GM12864 (cell line): ENCODE data around the gene C7.

ENCODE experiments used
- DNase-seq: peaks from one replicate; pipeline ENCODE4 v3.0.0-alpha.2; 2011; ENCODE audit warnings: low read depth
- H3K4me3 ChIP-seq: 2 replicates; pipeline ENCODE4 v1.5.1; 2011; ENCODE audit warnings: mild to moderate bottlenecking, low read depth, low read length, control low read depth
- TF ChIP-seq, protein P1 (sequence below): IDR thresholded peaks from 2 replicates; pipeline ENCODE4 v1.5.1; 2011; ENCODE audit warnings: low read depth, mild to moderate bottlenecking, moderate library complexity, low read length, control low read depth, inconsistent platforms; ENCODE audit errors: missing control alignments

The C7 gene

DNA sequence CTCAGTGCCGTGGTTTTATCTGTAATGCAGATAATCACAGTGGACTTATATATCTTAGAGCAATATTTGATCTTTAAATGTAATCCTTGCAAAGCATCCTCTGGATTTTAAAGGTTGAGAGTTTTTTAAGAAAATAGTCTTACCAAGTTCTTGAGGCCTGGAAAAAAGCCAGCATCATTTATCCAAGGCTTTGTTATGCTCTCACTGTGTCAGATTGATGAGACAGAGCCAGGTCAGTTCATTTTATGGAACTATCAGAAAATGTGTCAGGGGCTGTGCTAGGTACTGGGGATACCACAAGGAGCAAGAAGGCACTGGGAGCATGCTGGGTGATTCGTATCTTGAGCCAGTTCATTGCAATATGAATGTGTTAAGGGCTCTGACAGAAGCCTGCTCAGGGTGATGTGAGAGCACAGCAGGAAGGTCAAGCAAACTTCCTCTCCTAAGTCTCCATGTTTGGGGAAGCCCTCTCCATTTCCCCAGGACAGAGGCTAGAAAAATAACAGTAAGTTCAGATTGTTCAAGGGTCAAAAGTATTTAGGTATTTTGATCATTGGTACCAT lies 19.7 kb downstream of the C7 start:
- TF ChIP-seq, protein P1, sequence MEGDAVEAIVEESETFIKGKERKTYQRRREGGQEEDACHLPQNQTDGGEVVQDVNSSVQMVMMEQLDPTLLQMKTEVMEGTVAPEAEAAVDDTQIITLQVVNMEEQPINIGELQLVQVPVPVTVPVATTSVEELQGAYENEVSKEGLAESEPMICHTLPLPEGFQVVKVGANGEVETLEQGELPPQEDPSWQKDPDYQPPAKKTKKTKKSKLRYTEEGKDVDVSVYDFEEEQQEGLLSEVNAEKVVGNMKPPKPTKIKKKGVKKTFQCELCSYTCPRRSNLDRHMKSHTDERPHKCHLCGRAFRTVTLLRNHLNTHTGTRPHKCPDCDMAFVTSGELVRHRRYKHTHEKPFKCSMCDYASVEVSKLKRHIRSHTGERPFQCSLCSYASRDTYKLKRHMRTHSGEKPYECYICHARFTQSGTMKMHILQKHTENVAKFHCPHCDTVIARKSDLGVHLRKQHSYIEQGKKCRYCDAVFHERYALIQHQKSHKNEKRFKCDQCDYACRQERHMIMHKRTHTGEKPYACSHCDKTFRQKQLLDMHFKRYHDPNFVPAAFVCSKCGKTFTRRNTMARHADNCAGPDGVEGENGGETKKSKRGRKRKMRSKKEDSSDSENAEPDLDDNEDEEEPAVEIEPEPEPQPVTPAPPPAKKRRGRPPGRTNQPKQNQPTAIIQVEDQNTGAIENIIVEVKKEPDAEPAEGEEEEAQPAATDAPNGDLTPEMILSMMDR: no peak
- no peak for DNase-seq
- H3K4me3 ChIP-seq: no peak overlapping the region

DNA sequence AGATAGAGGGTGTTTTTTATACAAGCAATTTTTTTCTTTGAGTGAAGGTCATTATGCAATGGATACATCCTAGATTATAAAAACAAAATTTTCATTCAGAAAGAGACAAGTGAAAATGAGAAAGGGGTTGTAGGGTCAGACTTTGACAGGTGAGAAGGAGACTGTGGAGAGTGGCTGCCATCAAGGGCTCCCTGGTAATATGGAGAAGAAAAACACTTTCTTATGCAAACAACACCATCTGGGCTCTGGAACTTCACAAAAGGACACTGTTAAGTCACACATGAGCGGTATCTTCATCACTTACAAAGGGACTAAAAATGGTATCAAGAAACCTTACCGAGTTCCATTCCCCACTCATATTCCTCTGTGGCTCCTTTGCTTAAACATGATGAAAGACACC lies 23.5 kb downstream of the C7 start:
- H3K4me3 ChIP-seq: no peak overlapping the region

DNA sequence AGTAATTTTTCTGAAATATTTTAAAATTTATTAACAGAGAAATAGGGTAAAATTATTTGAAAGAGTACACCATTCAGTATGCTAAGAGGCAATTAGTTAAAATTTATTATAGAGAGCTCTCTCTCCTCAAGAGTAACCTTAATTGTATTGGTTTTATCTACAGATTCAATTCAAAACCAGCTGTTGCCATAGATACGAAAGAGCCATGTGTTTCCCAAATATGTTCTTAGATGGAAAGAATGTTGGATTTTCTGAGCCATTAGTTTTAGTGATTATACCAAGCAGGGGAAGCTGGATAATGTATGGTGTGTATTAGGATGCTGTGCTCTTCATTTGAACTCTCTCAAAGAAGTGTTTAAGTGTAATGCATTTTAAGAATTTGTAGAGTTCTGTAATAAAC lies 27.8 kb downstream of the C7 start:
- no peak for DNase-seq
- no peak overlapping the region for H3K4me3 ChIP-seq
- TF ChIP-seq, protein P1: no peak

More for the DNA sequence above, 23.5 kb downstream of the C7 start:
- TF ChIP-seq, protein P1: no peak
- no peak for DNase-seq

DNA sequence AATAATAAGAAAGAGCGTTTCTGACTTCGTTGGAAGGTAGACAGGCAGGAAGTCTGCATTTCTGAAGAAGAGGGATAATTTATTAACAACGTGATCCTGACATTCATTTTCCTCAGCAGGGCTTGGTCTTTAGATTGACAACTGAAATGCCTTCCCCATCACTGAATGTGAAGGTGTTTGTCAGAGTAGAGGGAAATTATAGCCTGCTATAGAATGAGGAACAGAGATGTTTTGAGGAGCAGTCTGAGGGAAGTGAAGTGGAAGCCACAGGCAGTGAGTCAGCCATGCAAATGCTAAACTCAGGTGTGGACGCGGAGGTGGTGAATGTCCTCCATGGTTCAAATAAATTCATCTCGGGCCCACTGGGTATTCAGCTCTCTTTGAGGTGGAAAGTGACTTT lies 30.5 kb downstream of the C7 start:
- no peak for DNase-seq
- TF ChIP-seq, protein P1: no peak
- H3K4me3 ChIP-seq: no peak overlapping the region

DNA sequence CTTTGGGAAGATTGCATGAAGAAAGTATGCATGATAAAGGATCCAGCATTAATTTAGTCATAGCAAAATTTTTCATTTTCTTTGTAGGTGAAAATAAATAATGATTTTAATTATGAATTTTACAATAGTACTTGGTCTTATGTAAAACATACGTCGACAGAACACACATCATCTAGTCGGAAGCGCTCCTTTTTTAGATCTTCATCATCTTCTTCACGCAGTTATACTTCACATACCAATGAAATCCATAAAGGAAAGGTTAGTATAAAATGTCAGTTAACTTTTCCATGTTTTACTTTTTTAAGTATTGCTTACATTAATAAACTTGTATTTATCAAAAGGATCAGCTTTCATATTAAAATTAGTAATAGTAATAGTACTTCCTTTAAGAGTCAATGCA lies 35.8 kb downstream of the C7 start:
- no peak for DNase-seq
- TF ChIP-seq, protein P1: no peak
- no peak overlapping the region for H3K4me3 ChIP-seq

DNA sequence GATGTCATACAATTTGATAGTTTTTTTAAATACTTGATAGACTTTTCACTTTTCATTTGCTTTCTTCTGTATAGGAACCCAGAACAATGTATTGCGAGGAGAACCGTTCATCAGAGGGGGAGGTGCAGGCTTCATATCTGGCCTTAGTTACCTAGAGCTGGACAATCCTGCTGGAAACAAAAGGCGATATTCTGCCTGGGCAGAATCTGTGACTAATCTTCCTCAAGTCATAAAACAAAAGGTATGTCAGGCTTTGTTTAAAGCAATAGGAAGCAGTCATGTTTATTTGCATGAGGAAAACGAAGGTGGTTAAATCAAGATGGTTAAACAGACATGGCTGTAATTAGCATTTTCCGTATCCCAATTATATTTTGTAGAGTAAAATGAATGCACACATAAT lies 46.0 kb downstream of the C7 start:
- DNase-seq: no peak
- TF ChIP-seq, protein P1: no peak
- no peak overlapping the region for H3K4me3 ChIP-seq

DNA sequence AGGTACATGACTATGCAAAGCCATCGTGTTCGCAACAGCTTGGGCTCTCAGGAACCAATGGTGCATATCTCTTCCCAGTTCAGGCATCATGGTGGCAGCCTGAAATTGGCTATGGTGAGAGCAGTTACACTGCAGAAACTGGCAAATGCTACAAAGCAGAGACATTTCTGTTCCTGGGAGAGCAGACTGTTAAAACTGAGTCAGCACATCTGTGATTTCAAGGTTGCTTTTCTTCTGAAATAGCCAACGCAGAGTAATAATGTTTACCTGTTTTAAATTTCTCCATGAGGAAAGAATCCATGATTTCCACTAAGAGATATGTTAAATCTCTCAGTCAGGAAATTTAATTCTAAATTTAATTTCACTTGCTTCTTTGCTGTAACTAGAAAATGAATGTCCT lies 47.8 kb downstream of the C7 start:
- TF ChIP-seq, protein P1: no peak
- no peak for DNase-seq
- H3K4me3 ChIP-seq: no peak overlapping the region
